HCT116 (cell line): Measurements from ENCODE around the gene AKAP12. TPM values are rescaled to one million over a fixed set of nuclear protein-coding genes. Genes with fewer than 3 reads are reported as not detected.

ENCODE experiments used
- ATAC-seq: fragments of 200-7000 bp; cut with Tn5 transposase; 2 replicates; pipeline ENCODE4 v1.9.1; 2020; ENCODE audit warnings: mild to moderate bottlenecking, moderate library complexity
- BruUV-seq: library from RNA; stranded (reverse); fragments of 400-500 nt; replicated peaks from 2 replicates; lab custom pipeline; 2021; lab: Mats Ljungman, UMichigan
- CTCF ChIA-PET: fragments of 300-600 bp; sonication (Branson Sonifier 250); formaldehyde crosslinking; loops from one replicate; lab custom pipeline; 2021; ENCODE audit warnings: antibody characterized with exemption; lab: Charles Lee
- POLR2A ChIA-PET: fragments of 300-600, 350-600 bp; sonication (Branson Sonifier 250); formaldehyde crosslinking; loops from one replicate; lab custom pipeline; 2021; ENCODE audit warnings: antibody characterized with exemption; lab: Charles Lee
- RAD21 ChIA-PET, 2 experiments: fragments of 300-600 bp; sonication (Branson Sonifier 250); formaldehyde crosslinking; loops; one replicate each; lab custom pipeline; 2023; ENCODE audit warnings: low total read pairs in 2 of 2; ENCODE audit not compliant: uncharacterized antibody in 2 of 2, unreplicated experiment in 2 of 2, low non-redundant PET in 1 of 2; lab: Charles Lee
- DNase-seq: peaks from one replicate; pipeline ENCODE4 v3.0.0-alpha.2; 2010; ENCODE audit warnings: low read depth, low spot score
- H2AFZ ChIP-seq: fragments of 200-600 bp; shearing (Covaris generic), sonication (generic); 2 replicates; pipeline ENCODE4 v1.6.1; 2017; ENCODE audit warnings: low read depth, mixed run types, mixed read lengths, antibody characterized with exemption, low read length; ENCODE audit not compliant: poor library complexity, severe bottlenecking
- H3K27ac ChIP-seq: 2 replicates; pipeline ENCODE4 v1.5.1; 2012; ENCODE audit warnings: low read depth, low read length
- H3K27me3 ChIP-seq: fragments of 200-600 bp; sonication (generic); 2 replicates; pipeline ENCODE4 v1.6.1; 2016; ENCODE audit warnings: mixed run types, low read length, mixed read lengths; ENCODE audit not compliant: insufficient read depth
- H3K36me3 ChIP-seq, 2 experiments: fragments of 200-500 bp in 1 of 2; fragments of 200-600 bp in 1 of 2; sonication (Bioruptor generic) in 1 of 2; sonication (generic) in 1 of 2; 2 replicates each; pipeline versions ENCODE4 v1.5.1 to v1.6.1; 2014 to 2016; ENCODE audit warnings: low read length in 2 of 2, inconsistent platforms in 1 of 2, mixed read lengths in 1 of 2, mixed run types in 1 of 2; ENCODE audit not compliant: insufficient read depth in 2 of 2, control insufficient read depth in 1 of 2
- H3K4me1 ChIP-seq, 2 experiments: fragments of 200-600 bp in 1 of 2; sonication (generic) in 1 of 2; 2 replicates each; pipeline versions ENCODE4 v1.5.1 to v1.6.1; 2012 to 2017; ENCODE audit warnings: low read length in 2 of 2, inconsistent platforms in 1 of 2, mild to moderate bottlenecking in 1 of 2, mixed read lengths in 1 of 2, mixed run types in 1 of 2, moderate library complexity in 1 of 2; ENCODE audit not compliant: insufficient read depth in 2 of 2, control insufficient read depth in 1 of 2
- H3K4me2 ChIP-seq: fragments of 200-600 bp; sonication (generic); 2 replicates; pipeline ENCODE4 v1.6.1; 2017; ENCODE audit warnings: mixed run types, low read length, mixed read lengths
- H3K4me3 ChIP-seq, 2 experiments: fragments of 200-600 bp in 1 of 2; sonication (generic) in 1 of 2; replicated peaks in 1 of 2; 2 replicates each; pipeline ENCODE4 v1.5.1; 2011 to 2016; ENCODE audit warnings: low read length in 2 of 2, control low read depth in 1 of 2, low read depth in 1 of 2, mild to moderate bottlenecking in 1 of 2, mixed read lengths in 1 of 2, mixed run types in 1 of 2
- H3K79me2 ChIP-seq: fragments of 200-600 bp; sonication (generic); 2 replicates; pipeline ENCODE4 v1.6.1; 2017; ENCODE audit warnings: mild to moderate bottlenecking, mixed run types, low read length, moderate library complexity, mixed read lengths; ENCODE audit not compliant: insufficient read depth
- H3K9ac ChIP-seq: fragments of 200-600 bp; sonication (generic); 2 replicates; pipeline ENCODE4 v1.6.1; 2016; ENCODE audit warnings: low read length, mixed read lengths
- H3K9me2 ChIP-seq: fragments of 200-600 bp; sonication (generic), shearing (Covaris generic); 2 replicates; pipeline ENCODE4 v1.6.1; 2017; ENCODE audit warnings: mixed run types, mild to moderate bottlenecking, moderate library complexity; ENCODE audit not compliant: insufficient read depth
- H3K9me3 ChIP-seq, 2 experiments: fragments of 200-500 bp in 1 of 2; fragments of 200-600 bp in 1 of 2; sonication (Bioruptor generic) in 1 of 2; sonication (generic) in 1 of 2; 2 replicates each; pipeline ENCODE4 v1.6.1; 2014 to 2017; ENCODE audit warnings: low read length in 2 of 2, mixed read lengths in 2 of 2, inconsistent platforms in 1 of 2, low read depth in 1 of 2, mild to moderate bottlenecking in 1 of 2, mixed run types in 1 of 2, moderate library complexity in 1 of 2; ENCODE audit not compliant: control insufficient read depth in 1 of 2, insufficient read depth in 1 of 2
- H4K20me1 ChIP-seq: fragments of 200-600 bp; sonication (generic), shearing (Covaris generic); 2 replicates; pipeline ENCODE4 v1.6.1; 2017; ENCODE audit warnings: mixed run types, mild to moderate bottlenecking, moderate library complexity; ENCODE audit not compliant: insufficient read depth
- CEBPB ChIP-seq: IDR thresholded peaks from 2 replicates; pipeline ENCODE4 v1.6.1; 2012; ENCODE audit warnings: low read depth
- EZH2 ChIP-seq: fragments of 200-600 bp; sonication (generic); IDR thresholded peaks from 2 replicates; pipeline ENCODE4 v1.6.1; 2017; ENCODE audit warnings: antibody characterized with exemption, mixed run types
- JUND ChIP-seq: IDR thresholded peaks from 2 replicates; pipeline ENCODE4 v1.6.1; 2012
- MAX ChIP-seq: IDR thresholded peaks from 2 replicates; pipeline ENCODE4 v1.6.1; 2012
- POLR2A ChIP-seq: IDR thresholded peaks from 2 replicates; pipeline ENCODE4 v1.7.0; 2011; ENCODE audit warnings: borderline replicate concordance; ENCODE audit not compliant: insufficient read depth, insufficient read length; ENCODE audit errors: extremely low read depth
- REST ChIP-seq: IDR thresholded peaks from 2 replicates; pipeline ENCODE4 v1.6.1; 2012; ENCODE audit warnings: low read depth
- SP1 ChIP-seq: IDR thresholded peaks from 2 replicates; pipeline ENCODE4 v1.6.1; 2012; ENCODE audit warnings: low read depth
- ZBTB33 ChIP-seq: IDR thresholded peaks from 2 replicates; pipeline ENCODE4 v1.6.1; 2011; ENCODE audit warnings: mild to moderate bottlenecking, low read length, moderate library complexity; ENCODE audit not compliant: insufficient replicate concordance; ENCODE audit errors: extremely low read depth
- intact Hi-C: fragments of 100-400 bp; cut with micrococcal nuclease; formaldehyde crosslinking; loops from 2 replicates; pipeline ENCODE4 v1.10.0; 2022
- total RNA-seq: library from RNA; stranded (reverse); gene quantifications from one replicate; pipeline ENCODE4 v1.2.1, GENCODE V29; 2021; ENCODE audit not compliant: unreplicated experiment

The AKAP12 gene
- total RNA-seq, 1 experiment from 2014 or later: 1,220 TPM

- H3K36me3 ChIP-seq: peaks cover 0 to 3% of the 10 kb centered on the region in 2 experiments; a peak in 2 of 4 replicates
- ATAC-seq: no peak
- POLR2A ChIA-PET: no interaction called here
Measured at GRCh38 chr6:151285122-151285521, 45.4 kb downstream of the AKAP12 start.

GRCh38 chr6:151286214-151286613 is 46.4 kb downstream of the AKAP12 start:
- Histone ChIP-seq H3K4me3 (no peak overlapping the region), H3K27me3 (no peaks in the 10 kb centered on the region), H3K4me1 (peaks cover 13 to 65% of the 10 kb centered on the region in 2 experiments), H3K79me2 (peaks cover 95% of the 10 kb centered on the region), H3K9me2 (no peaks in the 10 kb centered on the region), H2AFZ (no peak overlapping the region), H3K9ac (no peak overlapping the region), H3K36me3 (peaks cover 0 to 3% of the 10 kb centered on the region in 2 experiments; a peak in 2 of 4 replicates), H3K9me3 (no peaks in the 10 kb centered on the region), H3K4me2 (peak overlapping the region; percentile 11; the same call in 1 of the 2 replicates), H4K20me1 (no peaks in the 10 kb centered on the region), H3K27ac (no peak overlapping the region)
- BruUV-seq: no TSS peak
- ChIA-PET RAD21 (no interaction called here), POLR2A (no interaction called here), CTCF (no interaction called here)
- DNase-seq (no peak), ATAC-seq (no peak)
- TF ChIP-seq JUND (no peak), REST (no peak), CEBPB (no peak), POLR2A (no peak), SP1 (peak; percentile 23; the same call in 1 of the 2 replicates), EZH2 (no peak)
- intact Hi-C loops: no loop called here

More at GRCh38 chr6:151285122-151285521, 45.4 kb downstream of the AKAP12 start:
- no peaks in the 10 kb centered on the region for H3K27me3 ChIP-seq
- TF ChIP-seq ZBTB33 (no peak), EZH2 (no peak), MAX (0 out of 2 replicates have a peak, but pooled peaks have one; percentile 15)
- no peak overlapping the region for H2AFZ ChIP-seq
- peaks cover 95% of the 10 kb centered on the region for H3K79me2 ChIP-seq
- intact Hi-C loops: no loop called here
- no peak overlapping the region for H3K27ac ChIP-seq
- peaks cover 13 to 67% of the 10 kb centered on the region in 2 experiments for H3K4me1 ChIP-seq
- no peaks in the 10 kb centered on the region for H3K9me3 ChIP-seq
- CTCF ChIA-PET: no interaction called here
- BruUV-seq: no TSS peak
- no peak for DNase-seq
- no peak overlapping the region for H3K9ac ChIP-seq
- RAD21 ChIA-PET: no interaction called here
- H3K4me3 ChIP-seq: no peak overlapping the region
- no peaks in the 10 kb centered on the region for H3K9me2 ChIP-seq
- no peaks in the 10 kb centered on the region for H4K20me1 ChIP-seq
- H3K4me2 ChIP-seq: peak overlapping the region; percentile 15; the same call in 1 of the 2 replicates
